ENCODE measurements around the gene NRCAM.

NRCAM gene

GRCh38 chr7:108129018-108129965 lies 326.9 kb downstream of the NRCAM start:
- DNase-seq, result no peak
- ATAC-seq, result no peak

DNA sequence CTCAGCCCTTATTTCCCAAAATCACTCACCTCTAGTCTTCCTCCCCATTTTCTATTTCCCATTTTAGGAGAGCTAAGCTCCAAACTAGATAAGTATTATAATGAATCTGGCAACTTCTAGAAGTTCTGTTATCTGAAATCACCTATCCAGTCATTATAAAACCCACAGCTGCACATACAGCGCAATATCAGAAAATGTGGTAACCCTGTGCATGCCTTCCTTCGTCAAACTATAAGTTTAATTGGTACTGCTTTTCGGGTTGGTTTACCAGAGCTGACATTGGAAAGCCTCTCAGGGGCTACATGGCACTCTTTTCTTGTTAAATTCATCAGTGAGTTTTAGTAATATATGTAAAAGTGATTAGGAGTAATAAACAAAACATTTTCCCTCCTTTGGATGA lies 327.7 kb downstream of the NRCAM start:
- ATAC-seq (no peak), DNase-seq (no peak)

GRCh38 chr7:108127461-108127860 lies 328.8 kb downstream of the NRCAM start:
- no peak for ATAC-seq

GRCh38 chr7:108124820-108125219 lies 331.4 kb downstream of the NRCAM start:
- DNase-seq, result no peak
- ATAC-seq, result no peak

More at GRCh38 chr7:108127461-108127860, 328.8 kb downstream of the NRCAM start:
- DNase-seq, result no peak

GRCh38 chr7:108122181-108122580 lies 334.1 kb downstream of the NRCAM start:
- DNase-seq, result no peak
- ATAC-seq, result no peak

GRCh38 chr7:108120933-108121332 lies 335.3 kb downstream of the NRCAM start:
- DNase-seq, result no peak
- ATAC-seq, result no peak

GRCh38 chr7:108120196-108120595 lies 336.0 kb downstream of the NRCAM start:
- DNase-seq (no peak), ATAC-seq (no peak)

DNA sequence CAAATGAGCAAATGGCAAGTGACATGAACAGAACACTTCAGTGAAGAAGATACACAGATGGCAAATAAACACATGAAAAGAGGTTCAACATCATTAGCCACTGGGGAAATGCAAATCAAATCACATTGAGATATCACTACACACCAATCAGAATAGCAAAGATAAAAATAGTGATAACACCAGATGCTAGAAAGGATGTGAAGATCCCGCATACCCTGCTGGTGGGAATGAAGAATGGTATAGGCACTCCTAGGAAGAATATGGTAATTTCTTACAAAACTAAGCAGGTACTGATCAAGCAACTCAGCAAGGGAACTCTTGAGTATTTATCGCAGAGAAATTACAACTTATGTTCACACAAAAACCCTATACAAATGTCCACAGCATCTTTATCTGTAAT lies 337.3 kb downstream of the NRCAM start:
- ATAC-seq, result no peak

GRCh38 chr7:108114117-108114841 lies 342.0 kb downstream of the NRCAM start:
- DNase-seq (peak; percentile 28), ATAC-seq (peak; percentile 83)

More for the DNA sequence above, 337.3 kb downstream of the NRCAM start:
- DNase-seq, result no peak

GRCh38 chr7:108112683-108113082 lies 343.6 kb downstream of the NRCAM start:
- DNase-seq (no peak), ATAC-seq (no peak)

GRCh38 chr7:108109221-108109908 lies 346.9 kb downstream of the NRCAM start:
- ATAC-seq (peak; percentile 73), DNase-seq (peak; percentile 7)

GRCh38 chr7:108108131-108108530 lies 348.1 kb downstream of the NRCAM start:
- ATAC-seq (no peak), DNase-seq (no peak)

DNA sequence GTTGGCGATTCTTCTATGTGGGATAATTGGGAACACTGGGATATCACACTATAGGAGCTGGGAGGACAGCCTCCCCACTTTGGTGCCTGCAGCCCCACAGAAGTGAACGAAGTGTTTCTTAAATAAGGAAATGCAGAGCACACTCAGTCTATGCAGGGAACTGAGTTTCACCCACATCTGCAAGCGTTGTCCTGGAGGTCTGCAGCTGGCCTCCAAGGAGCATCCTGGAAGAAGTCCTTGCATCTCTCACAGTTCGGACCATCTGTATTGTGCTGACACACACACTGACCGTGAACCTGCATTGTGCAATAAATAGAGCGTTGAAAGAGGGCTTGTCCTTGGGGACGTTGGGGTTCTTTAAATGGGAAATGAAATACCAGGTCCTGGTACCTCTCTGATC lies 351.9 kb downstream of the NRCAM start:
- DNase-seq (no peak), ATAC-seq (no peak)

DNA sequence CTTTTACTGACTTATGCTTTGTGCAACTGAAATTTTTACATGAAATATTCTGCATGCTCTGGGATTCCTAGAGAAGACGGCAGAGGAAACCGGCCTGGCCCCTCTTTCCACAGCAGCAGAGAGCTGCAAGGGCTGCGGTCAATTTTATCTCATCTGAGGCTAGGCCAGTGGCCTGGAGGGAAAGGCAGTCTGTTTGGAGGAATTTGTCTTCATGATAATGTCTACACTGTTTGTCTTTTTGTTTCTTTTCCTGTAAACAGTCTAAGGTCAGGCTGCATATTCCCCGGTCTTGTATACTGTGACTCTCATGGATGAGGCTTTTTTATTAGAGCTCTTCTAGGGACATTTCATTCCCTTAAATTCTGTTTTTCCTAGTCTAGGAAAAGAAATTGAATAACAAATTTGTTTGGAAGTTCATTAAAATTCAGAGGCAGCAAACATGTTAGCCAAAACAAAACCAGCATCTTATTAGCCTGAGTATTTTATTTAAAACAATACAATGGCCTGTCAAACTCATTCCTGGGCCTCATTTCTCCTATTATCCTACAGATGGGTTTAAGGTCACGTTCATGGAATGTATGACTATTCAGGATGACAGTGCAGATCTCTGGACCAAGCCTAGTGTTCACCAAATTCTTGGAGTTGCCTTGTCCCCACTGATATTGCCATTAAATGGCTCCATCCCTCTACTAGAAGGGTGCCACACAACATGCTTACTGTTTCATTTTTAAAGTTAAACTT lies 352.5 kb downstream of the NRCAM start:
- DNase-seq (no peak), ATAC-seq (no peak)

DNA sequence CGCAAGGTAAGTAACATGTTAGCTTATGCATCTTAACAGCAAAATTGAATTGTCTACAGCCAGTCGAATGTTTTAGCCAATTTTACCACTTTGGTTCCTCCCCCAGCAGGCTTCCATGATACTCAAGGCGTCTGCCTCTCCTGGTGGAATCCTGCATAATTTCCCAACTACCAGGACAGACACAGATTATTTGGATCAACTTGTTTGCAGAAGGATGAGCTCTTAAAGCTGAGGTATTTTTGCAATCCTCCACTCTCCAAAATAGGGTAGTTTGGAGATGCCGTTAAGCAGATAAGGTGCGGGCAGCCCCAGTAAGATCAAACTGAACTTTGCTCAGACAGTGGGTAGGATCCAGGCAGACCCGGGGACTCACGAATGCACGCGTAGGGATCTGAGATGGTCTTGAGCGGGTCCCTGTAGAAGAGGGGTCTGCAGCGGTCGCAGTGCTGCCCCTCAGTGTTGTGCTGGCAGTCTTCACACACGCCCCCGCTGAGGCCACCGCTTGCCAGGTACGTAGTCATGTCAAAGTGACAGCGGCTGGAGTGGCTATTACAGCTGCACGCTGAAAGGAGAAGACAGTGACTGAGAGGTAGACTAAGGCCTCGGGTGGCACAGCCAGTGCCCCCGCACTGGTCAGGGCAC lies 353.4 kb downstream of the NRCAM start:
- ATAC-seq, result no peak
- DNase-seq, result no peak

- no peak for ATAC-seq
Measured at GRCh38 chr7:108101759-108102158, 354.5 kb downstream of the NRCAM start.

GRCh38 chr7:108099713-108100112 lies 356.5 kb downstream of the NRCAM start:
- ATAC-seq (no peak), DNase-seq (no peak)

More at GRCh38 chr7:108101759-108102158, 354.5 kb downstream of the NRCAM start:
- DNase-seq, result no peak

DNA sequence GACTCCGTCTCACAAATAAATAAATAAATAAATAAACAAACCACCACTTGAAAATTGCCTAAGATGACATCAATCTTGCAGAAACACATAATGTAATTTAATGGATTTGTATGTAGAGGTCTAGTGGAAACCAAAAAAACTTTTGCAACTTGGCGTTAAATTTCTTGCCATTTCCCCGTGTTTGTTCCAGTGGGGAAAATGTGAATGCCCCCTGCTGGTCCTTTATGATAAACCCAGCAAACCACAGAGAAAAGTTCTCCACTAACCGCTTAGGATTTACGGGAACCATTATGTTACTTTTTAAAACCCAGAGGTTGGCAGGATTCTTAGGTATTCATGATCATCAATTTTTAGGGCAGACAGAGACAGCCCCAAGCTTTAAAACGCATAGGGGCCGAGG lies 358.5 kb downstream of the NRCAM start:
- DNase-seq (no peak), ATAC-seq (no peak)
